HepG2 (cell line): Measurements from ENCODE around the gene PLEKHN1. TPM values are rescaled to one million over a fixed set of nuclear protein-coding genes. Genes with fewer than 3 reads are reported as not detected.

ENCODE experiments used
- CHCHD3 ChIP-seq: sonication (generic); formaldehyde crosslinking; IDR thresholded peaks from 2 replicates; pipeline ENCODE4 v1.8.0; 2022; ENCODE audit warnings: mild to moderate bottlenecking, missing genetic modification reagents, moderate library complexity
- FOXK1 ChIP-seq: sonication (generic); formaldehyde crosslinking; IDR thresholded peaks from 2 replicates; pipeline ENCODE4 v1.4.0; 2020; ENCODE audit warnings: low read depth, missing genetic modification reagents, borderline replicate concordance
- RXRA ChIP-seq: sonication (generic); formaldehyde crosslinking; IDR thresholded peaks from 2 replicates; pipeline ENCODE4 v1.5.1; 2020; ENCODE audit warnings: missing genetic modification reagents
- ZFP62 ChIP-seq: sonication (generic); formaldehyde crosslinking; IDR thresholded peaks from 2 replicates; pipeline ENCODE4 v1.4.0; 2020; ENCODE audit warnings: missing genetic modification reagents
- ZNF274 ChIP-seq: sonication (generic); formaldehyde crosslinking; IDR thresholded peaks from 2 replicates; pipeline ENCODE4 v1.5.1; 2020; ENCODE audit warnings: mild to moderate bottlenecking, missing genetic modification reagents
- ZNF766 ChIP-seq: sonication (generic); formaldehyde crosslinking; IDR thresholded peaks from 2 replicates; pipeline ENCODE4 v1.5.0; 2020; ENCODE audit warnings: missing genetic modification reagents, borderline replicate concordance
- polyA plus RNA-seq, 8 experiments: library from polyadenylated mRNA; depleted of rRNA in 3 of 8; stranded (reverse) in 7 of 8; unstranded in 1 of 8; fragments of >200 nt; fragmentation: Illumina TruSeq in 4 of 8; extraction: Trizol in 4 of 8; gene quantifications; 2 replicates each; pipeline versions ENCODE4 v1.2.1 to v1.2.3, GENCODE V29; 2011 to 2016; ENCODE audit warnings: low read depth in 4 of 8, missing spikeins in 1 of 8, mixed read lengths in 1 of 8; ENCODE audit not compliant: insufficient read depth in 1 of 8
- total RNA-seq, 5 experiments: library from RNA; depleted of rRNA; stranded (reverse); fragments of >200 nt; fragmentation: Illumina TruSeq; extraction: Trizol; gene quantifications; 2 replicates each; pipeline ENCODE4 v1.2.3, GENCODE V29; 2016; ENCODE audit warnings: low read depth in 1 of 5
- TF ChIP-seq, protein P1 (sequence below): sonication (generic); formaldehyde crosslinking; IDR thresholded peaks from 2 replicates; pipeline ENCODE4 v1.4.0; 2020; ENCODE audit warnings: low read depth, missing genetic modification reagents
- TF ChIP-seq, protein P2 (sequence below): sonication (generic); formaldehyde crosslinking; IDR thresholded peaks from 2 replicates; pipeline ENCODE4 v1.4.0; 2020; ENCODE audit warnings: missing genetic modification reagents, borderline replicate concordance
- TF ChIP-seq, protein P3 (sequence below): sonication (generic); formaldehyde crosslinking; IDR thresholded peaks from 2 replicates; pipeline ENCODE4 v1.9.0; 2022; ENCODE audit warnings: missing genetic modification reagents, mild to moderate bottlenecking, borderline replicate concordance
- TF ChIP-seq, protein P4 (sequence below): IDR thresholded peaks from 2 replicates; pipeline ENCODE4 v1.4.0; 2020; ENCODE audit warnings: mild to moderate bottlenecking, missing genetic modification reagents
- TF ChIP-seq, protein P5 (sequence below): sonication (generic); formaldehyde crosslinking; IDR thresholded peaks from 2 replicates; pipeline ENCODE4 v1.5.0; 2020; ENCODE audit warnings: missing genetic modification reagents
- TF ChIP-seq, protein P6 (sequence below): sonication (generic); formaldehyde crosslinking; IDR thresholded peaks from 2 replicates; pipeline ENCODE4 v1.8.1; 2023; ENCODE audit warnings: mild to moderate bottlenecking, inconsistent platforms, moderate library complexity, missing genetic modification reagents, borderline replicate concordance

PLEKHN1 gene
- total and polyA plus RNA-seq, 2 of the 13 experiments (the other 11 are each of a cell fraction or from before 2014, with no cell fraction given), result 0.42 to 0.58 TPM

DNA sequence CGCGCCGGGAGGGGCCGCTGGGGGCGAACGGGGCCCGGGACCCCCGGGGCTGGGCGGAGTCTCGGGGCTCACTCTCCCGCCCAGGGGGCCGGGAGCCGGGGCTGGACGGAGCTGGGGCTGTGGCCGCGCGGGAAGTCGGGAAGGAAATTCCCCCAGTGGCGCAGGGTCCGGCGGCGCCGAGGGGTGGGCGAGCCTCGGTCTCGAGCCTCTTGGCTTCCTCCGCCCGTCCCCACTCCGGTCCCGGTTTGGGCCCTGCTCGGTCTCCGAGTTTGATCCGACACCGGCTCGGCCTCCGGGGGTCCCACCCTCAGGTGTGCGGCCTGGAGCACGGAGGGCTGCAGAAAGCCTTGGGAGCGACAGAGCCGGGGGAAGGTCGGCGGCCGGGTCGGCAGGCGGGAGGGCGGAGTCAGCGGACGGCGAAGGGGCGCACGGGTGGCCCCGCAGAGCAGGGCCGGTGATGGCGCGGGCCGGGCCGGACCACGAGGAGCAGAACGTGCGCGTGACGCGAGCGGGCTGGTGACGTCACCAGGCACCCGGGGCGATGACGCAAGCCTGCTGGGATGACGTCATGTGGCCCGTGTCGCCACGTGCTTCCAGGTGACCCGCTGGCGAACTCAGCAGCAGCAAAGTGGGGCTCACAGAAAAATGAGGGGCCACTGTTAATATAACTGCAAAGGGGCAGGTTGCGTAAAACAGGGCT lies 34.2 kb downstream of the PLEKHN1 start (continued):
- TF ChIP-seq, protein P1, sequence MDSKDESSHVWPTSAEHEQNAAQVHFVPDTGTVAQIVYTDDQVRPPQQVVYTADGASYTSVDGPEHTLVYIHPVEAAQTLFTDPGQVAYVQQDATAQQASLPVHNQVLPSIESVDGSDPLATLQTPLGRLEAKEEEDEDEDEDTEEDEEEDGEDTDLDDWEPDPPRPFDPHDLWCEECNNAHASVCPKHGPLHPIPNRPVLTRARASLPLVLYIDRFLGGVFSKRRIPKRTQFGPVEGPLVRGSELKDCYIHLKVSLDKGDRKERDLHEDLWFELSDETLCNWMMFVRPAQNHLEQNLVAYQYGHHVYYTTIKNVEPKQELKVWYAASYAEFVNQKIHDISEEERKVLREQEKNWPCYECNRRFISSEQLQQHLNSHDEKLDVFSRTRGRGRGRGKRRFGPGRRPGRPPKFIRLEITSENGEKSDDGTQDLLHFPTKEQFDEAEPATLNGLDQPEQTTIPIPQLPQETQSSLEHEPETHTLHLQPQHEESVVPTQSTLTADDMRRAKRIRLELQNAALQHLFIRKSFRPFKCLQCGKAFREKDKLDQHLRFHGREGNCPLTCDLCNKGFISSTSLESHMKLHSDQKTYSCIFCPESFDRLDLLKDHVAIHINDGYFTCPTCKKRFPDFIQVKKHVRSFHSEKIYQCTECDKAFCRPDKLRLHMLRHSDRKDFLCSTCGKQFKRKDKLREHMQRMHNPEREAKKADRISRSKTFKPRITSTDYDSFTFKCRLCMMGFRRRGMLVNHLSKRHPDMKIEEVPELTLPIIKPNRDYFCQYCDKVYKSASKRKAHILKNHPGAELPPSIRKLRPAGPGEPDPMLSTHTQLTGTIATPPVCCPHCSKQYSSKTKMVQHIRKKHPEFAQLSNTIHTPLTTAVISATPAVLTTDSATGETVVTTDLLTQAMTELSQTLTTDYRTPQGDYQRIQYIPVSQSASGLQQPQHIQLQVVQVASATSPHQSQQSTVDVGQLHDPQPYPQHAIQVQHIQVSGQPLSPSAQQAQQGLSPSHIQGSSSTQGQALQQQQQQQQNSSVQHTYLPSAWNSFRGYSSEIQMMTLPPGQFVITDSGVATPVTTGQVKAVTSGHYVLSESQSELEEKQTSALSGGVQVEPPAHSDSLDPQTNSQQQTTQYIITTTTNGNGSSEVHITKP (CRISPR knock-in tag), result 0 out of 2 replicates have a peak, but pooled peaks have one; percentile 5
- TF ChIP-seq ZNF766 (peak; percentile 15; the same call in 1 of the 2 replicates), CHCHD3 (CRISPR knock-in tag) (peak; percentile 80; the same call in 1 of the 2 replicates), ZFP62 (CRISPR knock-in tag) (no peak), RXRA (CRISPR knock-in tag) (peak; percentile 75; the same call in 1 of the 2 replicates), ZNF274 (CRISPR knock-in tag) (peak; percentile 66; the same call in 1 of the 2 replicates), FOXK1 (CRISPR knock-in tag) (peak; percentile 49; the same call in 1 of the 2 replicates)
- TF ChIP-seq, protein P2, sequence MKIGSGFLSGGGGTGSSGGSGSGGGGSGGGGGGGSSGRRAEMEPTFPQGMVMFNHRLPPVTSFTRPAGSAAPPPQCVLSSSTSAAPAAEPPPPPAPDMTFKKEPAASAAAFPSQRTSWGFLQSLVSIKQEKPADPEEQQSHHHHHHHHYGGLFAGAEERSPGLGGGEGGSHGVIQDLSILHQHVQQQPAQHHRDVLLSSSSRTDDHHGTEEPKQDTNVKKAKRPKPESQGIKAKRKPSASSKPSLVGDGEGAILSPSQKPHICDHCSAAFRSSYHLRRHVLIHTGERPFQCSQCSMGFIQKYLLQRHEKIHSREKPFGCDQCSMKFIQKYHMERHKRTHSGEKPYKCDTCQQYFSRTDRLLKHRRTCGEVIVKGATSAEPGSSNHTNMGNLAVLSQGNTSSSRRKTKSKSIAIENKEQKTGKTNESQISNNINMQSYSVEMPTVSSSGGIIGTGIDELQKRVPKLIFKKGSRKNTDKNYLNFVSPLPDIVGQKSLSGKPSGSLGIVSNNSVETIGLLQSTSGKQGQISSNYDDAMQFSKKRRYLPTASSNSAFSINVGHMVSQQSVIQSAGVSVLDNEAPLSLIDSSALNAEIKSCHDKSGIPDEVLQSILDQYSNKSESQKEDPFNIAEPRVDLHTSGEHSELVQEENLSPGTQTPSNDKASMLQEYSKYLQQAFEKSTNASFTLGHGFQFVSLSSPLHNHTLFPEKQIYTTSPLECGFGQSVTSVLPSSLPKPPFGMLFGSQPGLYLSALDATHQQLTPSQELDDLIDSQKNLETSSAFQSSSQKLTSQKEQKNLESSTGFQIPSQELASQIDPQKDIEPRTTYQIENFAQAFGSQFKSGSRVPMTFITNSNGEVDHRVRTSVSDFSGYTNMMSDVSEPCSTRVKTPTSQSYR (CRISPR knock-in tag), result peak; percentile 70
- TF ChIP-seq, protein P3, sequence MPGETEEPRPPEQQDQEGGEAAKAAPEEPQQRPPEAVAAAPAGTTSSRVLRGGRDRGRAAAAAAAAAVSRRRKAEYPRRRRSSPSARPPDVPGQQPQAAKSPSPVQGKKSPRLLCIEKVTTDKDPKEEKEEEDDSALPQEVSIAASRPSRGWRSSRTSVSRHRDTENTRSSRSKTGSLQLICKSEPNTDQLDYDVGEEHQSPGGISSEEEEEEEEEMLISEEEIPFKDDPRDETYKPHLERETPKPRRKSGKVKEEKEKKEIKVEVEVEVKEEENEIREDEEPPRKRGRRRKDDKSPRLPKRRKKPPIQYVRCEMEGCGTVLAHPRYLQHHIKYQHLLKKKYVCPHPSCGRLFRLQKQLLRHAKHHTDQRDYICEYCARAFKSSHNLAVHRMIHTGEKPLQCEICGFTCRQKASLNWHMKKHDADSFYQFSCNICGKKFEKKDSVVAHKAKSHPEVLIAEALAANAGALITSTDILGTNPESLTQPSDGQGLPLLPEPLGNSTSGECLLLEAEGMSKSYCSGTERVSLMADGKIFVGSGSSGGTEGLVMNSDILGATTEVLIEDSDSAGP (CRISPR knock-in tag), result peak; percentile 92
- TF ChIP-seq, protein P4, sequence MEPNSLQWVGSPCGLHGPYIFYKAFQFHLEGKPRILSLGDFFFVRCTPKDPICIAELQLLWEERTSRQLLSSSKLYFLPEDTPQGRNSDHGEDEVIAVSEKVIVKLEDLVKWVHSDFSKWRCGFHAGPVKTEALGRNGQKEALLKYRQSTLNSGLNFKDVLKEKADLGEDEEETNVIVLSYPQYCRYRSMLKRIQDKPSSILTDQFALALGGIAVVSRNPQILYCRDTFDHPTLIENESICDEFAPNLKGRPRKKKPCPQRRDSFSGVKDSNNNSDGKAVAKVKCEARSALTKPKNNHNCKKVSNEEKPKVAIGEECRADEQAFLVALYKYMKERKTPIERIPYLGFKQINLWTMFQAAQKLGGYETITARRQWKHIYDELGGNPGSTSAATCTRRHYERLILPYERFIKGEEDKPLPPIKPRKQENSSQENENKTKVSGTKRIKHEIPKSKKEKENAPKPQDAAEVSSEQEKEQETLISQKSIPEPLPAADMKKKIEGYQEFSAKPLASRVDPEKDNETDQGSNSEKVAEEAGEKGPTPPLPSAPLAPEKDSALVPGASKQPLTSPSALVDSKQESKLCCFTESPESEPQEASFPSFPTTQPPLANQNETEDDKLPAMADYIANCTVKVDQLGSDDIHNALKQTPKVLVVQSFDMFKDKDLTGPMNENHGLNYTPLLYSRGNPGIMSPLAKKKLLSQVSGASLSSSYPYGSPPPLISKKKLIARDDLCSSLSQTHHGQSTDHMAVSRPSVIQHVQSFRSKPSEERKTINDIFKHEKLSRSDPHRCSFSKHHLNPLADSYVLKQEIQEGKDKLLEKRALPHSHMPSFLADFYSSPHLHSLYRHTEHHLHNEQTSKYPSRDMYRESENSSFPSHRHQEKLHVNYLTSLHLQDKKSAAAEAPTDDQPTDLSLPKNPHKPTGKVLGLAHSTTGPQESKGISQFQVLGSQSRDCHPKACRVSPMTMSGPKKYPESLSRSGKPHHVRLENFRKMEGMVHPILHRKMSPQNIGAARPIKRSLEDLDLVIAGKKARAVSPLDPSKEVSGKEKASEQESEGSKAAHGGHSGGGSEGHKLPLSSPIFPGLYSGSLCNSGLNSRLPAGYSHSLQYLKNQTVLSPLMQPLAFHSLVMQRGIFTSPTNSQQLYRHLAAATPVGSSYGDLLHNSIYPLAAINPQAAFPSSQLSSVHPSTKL (CRISPR knock-in tag), result peak; percentile 71
- TF ChIP-seq, protein P5, sequence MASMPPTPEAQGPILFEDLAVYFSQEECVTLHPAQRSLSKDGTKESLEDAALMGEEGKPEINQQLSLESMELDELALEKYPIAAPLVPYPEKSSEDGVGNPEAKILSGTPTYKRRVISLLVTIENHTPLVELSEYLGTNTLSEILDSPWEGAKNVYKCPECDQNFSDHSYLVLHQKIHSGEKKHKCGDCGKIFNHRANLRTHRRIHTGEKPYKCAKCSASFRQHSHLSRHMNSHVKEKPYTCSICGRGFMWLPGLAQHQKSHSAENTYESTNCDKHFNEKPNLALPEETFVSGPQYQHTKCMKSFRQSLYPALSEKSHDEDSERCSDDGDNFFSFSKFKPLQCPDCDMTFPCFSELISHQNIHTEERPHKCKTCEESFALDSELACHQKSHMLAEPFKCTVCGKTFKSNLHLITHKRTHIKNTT (CRISPR knock-in tag), result 0 out of 2 replicates have a peak, but pooled peaks have one; percentile 16
- TF ChIP-seq, protein P6, sequence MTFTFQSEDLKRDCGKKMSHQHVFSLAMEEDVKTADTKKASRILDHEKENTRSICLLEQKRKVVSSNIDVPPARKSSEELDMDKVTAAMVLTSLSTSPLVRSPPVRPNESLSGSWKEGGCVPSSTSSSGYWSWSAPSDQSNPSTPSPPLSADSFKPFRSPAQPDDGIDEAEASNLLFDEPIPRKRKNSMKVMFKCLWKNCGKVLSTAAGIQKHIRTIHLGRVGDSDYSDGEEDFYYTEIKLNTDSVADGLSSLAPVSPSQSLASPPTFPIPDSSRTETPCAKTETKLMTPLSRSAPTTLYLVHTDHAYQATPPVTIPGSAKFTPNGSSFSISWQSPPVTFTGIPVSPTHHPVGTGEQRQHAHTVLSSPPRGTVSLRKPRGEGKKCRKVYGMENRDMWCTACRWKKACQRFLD (CRISPR knock-in tag), result peak; percentile 75; the same call in 1 of the 2 replicates
